ENCODE measurements around the gene ZNF729.
"Not testable (repeated sequence)": the region's sequence is repeated elsewhere in the genome, so short reads cannot be mapped to it uniquely, and the experiment has no call there.

ZNF729 gene

DNA sequence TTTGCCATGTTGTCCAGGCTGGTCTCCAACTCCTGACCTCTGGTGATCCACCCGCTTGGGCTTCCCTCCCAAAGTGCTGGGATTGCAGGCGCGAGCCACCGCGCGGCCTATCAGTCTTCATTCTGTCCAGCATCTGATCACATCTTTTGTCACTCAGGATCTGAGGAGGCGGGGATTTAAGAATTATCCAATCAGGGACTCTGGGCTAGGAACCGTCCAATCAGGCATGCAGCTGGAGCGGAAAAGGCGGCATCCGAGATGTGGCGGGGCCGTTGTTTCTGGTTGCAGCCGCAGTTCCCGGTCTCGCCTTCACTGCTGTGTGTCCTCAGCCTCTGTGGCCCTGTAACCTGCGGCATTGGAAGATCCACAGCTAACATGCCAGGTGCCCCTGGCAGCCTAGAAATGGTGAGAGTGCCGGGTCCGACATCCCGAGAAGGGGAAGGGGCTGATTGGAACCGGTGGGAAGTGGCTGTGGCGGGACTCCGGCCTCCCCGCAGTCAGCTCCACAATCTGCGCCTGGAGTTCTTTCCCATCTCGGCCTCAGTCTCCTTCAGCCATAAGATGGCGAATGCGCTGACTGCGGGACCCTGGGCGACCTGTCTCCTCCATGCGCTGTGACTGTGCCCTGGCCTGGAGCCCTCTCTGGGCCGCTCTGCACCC, at the start of gene ZNF729:
Gene ZNF729, plus strand, starts transcription at position 291 of the 660 bp plus-strand sequence. Its CDS starts 85 bp downstream, at position 376.
- ChIA-PET CTCF (no interaction called here), POLR2A (no interaction called here)
- DNase-seq (ENCODE audit: extremely low spot score), result no peak
- no peak for TF ChIP-seq CTCF (IDR thresholded peaks at IDR 0.05; ENCODE audit: control extremely low read depth, extremely low read depth, low read depth, missing control alignments)

DNA sequence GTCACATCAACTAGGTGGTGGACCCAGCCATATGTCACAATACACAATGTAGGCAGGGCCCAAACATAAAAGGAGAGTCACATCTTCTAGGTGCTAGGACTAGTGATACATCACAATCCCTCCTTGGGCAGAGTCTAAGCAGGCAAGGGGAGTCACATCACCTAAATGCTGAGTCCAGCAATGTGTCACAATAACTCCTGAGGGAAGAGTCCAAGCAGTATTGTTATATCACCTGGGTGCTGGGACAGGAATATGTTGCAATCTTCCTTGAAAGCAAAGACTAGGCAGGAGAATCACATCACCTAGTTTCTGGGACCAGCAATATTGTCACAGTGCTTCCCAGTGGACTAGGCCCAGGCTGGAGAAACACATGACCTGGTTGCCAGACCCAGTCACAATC, 29.4 kb upstream of the ZNF729 start:
- CTCF ChIA-PET, result no interaction called here
- DNase-seq (ENCODE audit: extremely low spot score), result no peak
- POLR2A ChIA-PET, result no interaction called here
- TF ChIP-seq CTCF (IDR thresholded peaks at IDR 0.05; ENCODE audit: control extremely low read depth, extremely low read depth, low read depth, missing control alignments), result no peak

DNA sequence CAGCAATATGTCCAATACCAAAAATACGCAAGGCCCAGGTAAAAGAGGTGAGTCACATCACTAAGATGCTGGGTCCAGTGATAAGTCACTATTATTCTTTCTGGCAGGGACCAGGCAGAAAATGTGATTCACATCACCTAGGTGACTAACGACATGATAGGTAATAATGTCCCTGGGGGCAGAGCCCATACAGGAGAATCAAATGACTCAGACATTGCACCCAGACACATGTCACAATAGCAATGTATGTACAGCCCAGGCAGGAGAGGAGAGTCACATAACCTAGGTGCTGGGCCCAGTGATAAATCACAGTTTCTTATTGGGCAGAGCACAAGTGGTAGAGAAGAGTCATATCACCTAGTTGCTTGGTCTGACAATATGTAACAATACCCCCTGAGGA, 28.9 kb upstream of the ZNF729 start:
- no peak for TF ChIP-seq CTCF (IDR thresholded peaks at IDR 0.05; ENCODE audit: control extremely low read depth, extremely low read depth, low read depth, missing control alignments)
- CTCF ChIA-PET, result no interaction called here
- POLR2A ChIA-PET, result no interaction called here
- no peak for DNase-seq (ENCODE audit: extremely low spot score)

GRCh38 chr19:22257916-22258315, 28.3 kb upstream of the ZNF729 start:
- no peak for DNase-seq (ENCODE audit: extremely low spot score)
- ChIA-PET CTCF (no interaction called here), POLR2A (no interaction called here)
- TF ChIP-seq CTCF (IDR thresholded peaks at IDR 0.05; ENCODE audit: control extremely low read depth, extremely low read depth, low read depth, missing control alignments), result no peak

DNA sequence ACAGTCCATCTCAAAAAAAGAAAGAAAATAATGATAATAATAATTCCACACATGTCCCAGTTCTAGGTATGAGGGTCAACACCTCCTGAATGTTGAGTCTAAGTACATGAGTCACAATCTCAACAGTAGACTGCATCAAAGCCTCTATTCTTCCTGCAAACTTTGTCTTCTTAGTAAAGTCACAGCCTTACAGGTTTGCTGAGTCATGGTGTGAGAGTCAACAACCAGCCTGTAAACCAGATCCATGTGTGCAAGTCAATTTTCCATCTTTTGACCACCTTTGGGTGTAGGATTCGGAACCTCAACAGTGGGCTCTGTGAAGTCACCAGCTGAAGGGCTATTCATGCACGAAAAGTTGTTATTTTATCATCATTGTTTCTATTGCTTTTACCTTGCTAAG, 25.7 kb upstream of the ZNF729 start:
- no peak for DNase-seq (ENCODE audit: extremely low spot score)
- TF ChIP-seq CTCF (IDR thresholded peaks at IDR 0.05; ENCODE audit: control extremely low read depth, extremely low read depth, low read depth, missing control alignments), result no peak
- CTCF ChIA-PET, result no interaction called here
- POLR2A ChIA-PET, result no interaction called here

GRCh38 chr19:22261596-22261995, 24.6 kb upstream of the ZNF729 start:
- POLR2A ChIA-PET, result no interaction called here
- TF ChIP-seq CTCF (IDR thresholded peaks at IDR 0.05; ENCODE audit: control extremely low read depth, extremely low read depth, low read depth, missing control alignments), result no peak
- CTCF ChIA-PET, result no interaction called here
- no peak for DNase-seq (ENCODE audit: extremely low spot score)

DNA sequence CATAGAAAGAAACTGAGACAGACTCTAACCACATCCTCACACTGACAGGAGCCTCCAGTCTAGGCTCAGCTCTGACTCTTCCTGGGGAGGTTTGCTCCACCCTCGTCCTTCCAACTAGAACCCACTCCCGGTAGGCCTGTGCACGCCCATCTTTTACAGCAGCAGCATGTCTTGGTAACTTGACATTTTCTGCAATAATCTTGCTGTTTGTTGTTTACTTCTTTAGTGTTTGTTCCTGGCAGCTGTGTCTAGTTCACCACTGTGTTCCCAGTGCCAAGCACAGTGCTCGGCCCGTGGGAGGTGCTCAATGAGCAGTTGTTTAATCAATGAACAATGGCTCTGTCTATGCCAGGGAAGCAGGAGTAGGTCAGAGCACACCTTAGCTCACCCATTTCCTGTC, 23.1 kb upstream of the ZNF729 start:
- no peak for TF ChIP-seq CTCF (IDR thresholded peaks at IDR 0.05; ENCODE audit: control extremely low read depth, extremely low read depth, low read depth, missing control alignments)

GRCh38 chr19:22321554-22321953, 35.3 kb downstream of the ZNF729 start:
- CTCF ChIA-PET; DNase-seq (ENCODE audit: extremely low spot score); POLR2A ChIA-PET: not testable (repeated sequence)

More for the DNA sequence above, 23.1 kb upstream of the ZNF729 start:
- CTCF ChIA-PET, result no interaction called here
- POLR2A ChIA-PET, result no interaction called here
- DNase-seq (ENCODE audit: extremely low spot score), result no peak

All from GM10248 (cell line).